Ishikawa (cell line): Measurements from ENCODE around the gene DMBT1.

Experiments used
- CREB1 ChIP-seq: IDR thresholded peaks from 2 replicates; pipeline ENCODE4 v1.6.1; 2012; ENCODE audit warnings: low read depth
- EP300 ChIP-seq: IDR thresholded peaks from 2 replicates; pipeline ENCODE4 v1.6.1; 2012; ENCODE audit warnings: borderline replicate concordance
- FOXM1 ChIP-seq: IDR thresholded peaks from 2 replicates; pipeline ENCODE4 v1.6.1; 2012; ENCODE audit warnings: low read depth, borderline replicate concordance
- NFIC ChIP-seq: IDR thresholded peaks from 2 replicates; pipeline ENCODE4 v1.6.1; 2012
- RAD21 ChIP-seq: IDR thresholded peaks from 2 replicates; pipeline ENCODE4 v1.6.1; 2012; ENCODE audit warnings: low read depth
- TAF1 ChIP-seq: IDR thresholded peaks from 2 replicates; pipeline ENCODE4 v1.6.1; 2012; ENCODE audit warnings: low read depth, mild to moderate bottlenecking
- TCF12 ChIP-seq: IDR thresholded peaks from 2 replicates; pipeline ENCODE4 v1.6.1; 2012; ENCODE audit warnings: low read depth
- YY1 ChIP-seq: IDR thresholded peaks from 2 replicates; pipeline ENCODE4 v1.6.1; 2012; ENCODE audit warnings: low read depth
- ZBTB7A ChIP-seq: IDR thresholded peaks from 2 replicates; pipeline ENCODE4 v1.6.1; 2012; ENCODE audit warnings: low read depth
- TF ChIP-seq, protein P1 (sequence below): IDR thresholded peaks from 2 replicates; pipeline ENCODE4 v1.6.1; 2012; ENCODE audit warnings: low read depth, mild to moderate bottlenecking
- TF ChIP-seq, protein P2 (sequence below): IDR thresholded peaks from 2 replicates; pipeline ENCODE4 v1.6.1; 2012

DNA sequence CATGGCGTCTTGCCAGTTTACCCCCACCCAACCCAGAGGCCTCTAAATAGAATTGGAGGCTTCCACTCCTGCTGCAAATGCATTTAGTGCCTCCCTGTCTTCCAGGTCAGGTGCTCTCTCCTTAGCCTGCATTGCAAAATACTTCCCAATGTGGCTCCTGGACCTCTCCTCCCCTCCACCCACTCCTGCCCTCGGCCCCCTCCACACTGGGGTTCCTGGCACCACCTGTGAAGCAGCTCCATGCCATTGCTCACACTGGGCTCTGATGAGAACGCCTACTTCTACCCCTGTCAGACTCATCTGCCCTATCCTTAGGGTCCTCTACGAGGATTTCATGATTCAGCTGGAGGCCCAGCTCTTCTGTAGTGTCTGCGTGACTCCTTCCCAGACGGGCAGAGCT is 101.7 kb downstream of the DMBT1 start:
- TF ChIP-seq EP300, result no peak
- TF ChIP-seq YY1, result no peak
- no peak for TF ChIP-seq TAF1
- no peak for TF ChIP-seq NFIC
- TF ChIP-seq FOXM1, result no peak
- TF ChIP-seq ZBTB7A, result no peak
- no peak for TF ChIP-seq CREB1
- TF ChIP-seq RAD21, result no peak
- TF ChIP-seq, protein P1, sequence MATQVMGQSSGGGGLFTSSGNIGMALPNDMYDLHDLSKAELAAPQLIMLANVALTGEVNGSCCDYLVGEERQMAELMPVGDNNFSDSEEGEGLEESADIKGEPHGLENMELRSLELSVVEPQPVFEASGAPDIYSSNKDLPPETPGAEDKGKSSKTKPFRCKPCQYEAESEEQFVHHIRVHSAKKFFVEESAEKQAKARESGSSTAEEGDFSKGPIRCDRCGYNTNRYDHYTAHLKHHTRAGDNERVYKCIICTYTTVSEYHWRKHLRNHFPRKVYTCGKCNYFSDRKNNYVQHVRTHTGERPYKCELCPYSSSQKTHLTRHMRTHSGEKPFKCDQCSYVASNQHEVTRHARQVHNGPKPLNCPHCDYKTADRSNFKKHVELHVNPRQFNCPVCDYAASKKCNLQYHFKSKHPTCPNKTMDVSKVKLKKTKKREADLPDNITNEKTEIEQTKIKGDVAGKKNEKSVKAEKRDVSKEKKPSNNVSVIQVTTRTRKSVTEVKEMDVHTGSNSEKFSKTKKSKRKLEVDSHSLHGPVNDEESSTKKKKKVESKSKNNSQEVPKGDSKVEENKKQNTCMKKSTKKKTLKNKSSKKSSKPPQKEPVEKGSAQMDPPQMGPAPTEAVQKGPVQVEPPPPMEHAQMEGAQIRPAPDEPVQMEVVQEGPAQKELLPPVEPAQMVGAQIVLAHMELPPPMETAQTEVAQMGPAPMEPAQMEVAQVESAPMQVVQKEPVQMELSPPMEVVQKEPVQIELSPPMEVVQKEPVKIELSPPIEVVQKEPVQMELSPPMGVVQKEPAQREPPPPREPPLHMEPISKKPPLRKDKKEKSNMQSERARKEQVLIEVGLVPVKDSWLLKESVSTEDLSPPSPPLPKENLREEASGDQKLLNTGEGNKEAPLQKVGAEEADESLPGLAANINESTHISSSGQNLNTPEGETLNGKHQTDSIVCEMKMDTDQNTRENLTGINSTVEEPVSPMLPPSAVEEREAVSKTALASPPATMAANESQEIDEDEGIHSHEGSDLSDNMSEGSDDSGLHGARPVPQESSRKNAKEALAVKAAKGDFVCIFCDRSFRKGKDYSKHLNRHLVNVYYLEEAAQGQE, result no peak
- no peak for TF ChIP-seq TCF12
- TF ChIP-seq, protein P2, sequence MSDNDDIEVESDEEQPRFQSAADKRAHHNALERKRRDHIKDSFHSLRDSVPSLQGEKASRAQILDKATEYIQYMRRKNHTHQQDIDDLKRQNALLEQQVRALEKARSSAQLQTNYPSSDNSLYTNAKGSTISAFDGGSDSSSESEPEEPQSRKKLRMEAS, result no peak
